ENCODE results near the gene ENDOV.
"Not testable (repeated sequence)": the region's sequence is repeated elsewhere in the genome, so short reads cannot be mapped to it uniquely, and the experiment has no call there.

Gene ENDOV

GRCh38 chr17:80388601-80389000 is 26.4 kb upstream of the ENDOV start:
- no peak for DNase-seq

GRCh38 chr17:80389011-80389995 is 25.7 kb upstream of the ENDOV start:
- no peak for DNase-seq

- no peak for DNase-seq
Measured at GRCh38 chr17:80393241-80393890, 21.6 kb upstream of the ENDOV start.

- no peak for DNase-seq
Measured at GRCh38 chr17:80393961-80394360, 21.0 kb upstream of the ENDOV start.

GRCh38 chr17:80394629-80395216 is 20.2 kb upstream of the ENDOV start:
- no peak for DNase-seq

- DNase-seq = no peak
Measured at GRCh38 chr17:80395402-80396151, 19.4 kb upstream of the ENDOV start.

GRCh38 chr17:80396157-80397033 is 18.6 kb upstream of the ENDOV start:
- DNase-seq = no peak

GRCh38 chr17:80397034-80397387 is 18.0 kb upstream of the ENDOV start:
- DNase-seq = no peak

- no peak for DNase-seq
Measured at GRCh38 chr17:80397686-80398085, 17.3 kb upstream of the ENDOV start.

- not testable (repeated sequence) for DNase-seq
Measured at GRCh38 chr17:80401086-80401485, 13.9 kb upstream of the ENDOV start.

GRCh38 chr17:80402102-80402501 is 12.9 kb upstream of the ENDOV start:
- not testable (repeated sequence) for DNase-seq

- no peak for DNase-seq
Measured at GRCh38 chr17:80402959-80403358, 12.0 kb upstream of the ENDOV start.

- DNase-seq = no peak
Measured at GRCh38 chr17:80406146-80406545, 8.8 kb upstream of the ENDOV start.

GRCh38 chr17:80407917-80408316 is 7.0 kb upstream of the ENDOV start:
- not testable (repeated sequence) for DNase-seq

GRCh38 chr17:80408872-80409271 is 6.1 kb upstream of the ENDOV start:
- no peak for DNase-seq

GRCh38 chr17:80409626-80410025 is 5.3 kb upstream of the ENDOV start:
- DNase-seq = no peak

- not testable (repeated sequence) for DNase-seq
Measured at GRCh38 chr17:80410441-80411087, 4.4 kb upstream of the ENDOV start.

GRCh38 chr17:80413771-80414507 is 1.0 kb upstream of the ENDOV start:
- no peak for DNase-seq

- no peak for DNase-seq
Measured at GRCh38 chr17:80414508-80414802, 512 bp upstream of the ENDOV start.

GRCh38 chr17:80415626-80416137 is 715 bp downstream of the ENDOV start:
- DNase-seq = no peak

Data from NCI-H2029 treated with DMSO at 0.1 percent for 48 hours (cell line).